IPS-15b (cell line): Measurements from ENCODE around the gene ZNF827.

ENCODE experiments used
- H3K27me3 ChIP-seq: one replicate; pipeline ENCODE4 v1.6.1; 2013; ENCODE audit warnings: low read length; ENCODE audit not compliant: control insufficient read depth, insufficient read depth
- H3K36me3 ChIP-seq: one replicate; pipeline ENCODE4 v1.6.1; 2013; ENCODE audit warnings: low read length; ENCODE audit not compliant: control insufficient read depth, insufficient read depth
- H3K4me1 ChIP-seq: one replicate; pipeline ENCODE4 v1.6.1; 2013; ENCODE audit warnings: mild to moderate bottlenecking, low read length; ENCODE audit not compliant: control insufficient read depth, insufficient read depth
- H3K4me3 ChIP-seq: one replicate; pipeline ENCODE4 v1.5.1; 2013; ENCODE audit warnings: low read depth, low read length
- H3K9ac ChIP-seq: one replicate; pipeline ENCODE4 v1.6.1; 2013; ENCODE audit warnings: low read depth, mild to moderate bottlenecking, low read length
- H3K9me3 ChIP-seq: one replicate; pipeline ENCODE4 v1.6.1; 2013; ENCODE audit warnings: mild to moderate bottlenecking, low read length; ENCODE audit not compliant: control insufficient read depth, insufficient read depth

Gene ZNF827

DNA sequence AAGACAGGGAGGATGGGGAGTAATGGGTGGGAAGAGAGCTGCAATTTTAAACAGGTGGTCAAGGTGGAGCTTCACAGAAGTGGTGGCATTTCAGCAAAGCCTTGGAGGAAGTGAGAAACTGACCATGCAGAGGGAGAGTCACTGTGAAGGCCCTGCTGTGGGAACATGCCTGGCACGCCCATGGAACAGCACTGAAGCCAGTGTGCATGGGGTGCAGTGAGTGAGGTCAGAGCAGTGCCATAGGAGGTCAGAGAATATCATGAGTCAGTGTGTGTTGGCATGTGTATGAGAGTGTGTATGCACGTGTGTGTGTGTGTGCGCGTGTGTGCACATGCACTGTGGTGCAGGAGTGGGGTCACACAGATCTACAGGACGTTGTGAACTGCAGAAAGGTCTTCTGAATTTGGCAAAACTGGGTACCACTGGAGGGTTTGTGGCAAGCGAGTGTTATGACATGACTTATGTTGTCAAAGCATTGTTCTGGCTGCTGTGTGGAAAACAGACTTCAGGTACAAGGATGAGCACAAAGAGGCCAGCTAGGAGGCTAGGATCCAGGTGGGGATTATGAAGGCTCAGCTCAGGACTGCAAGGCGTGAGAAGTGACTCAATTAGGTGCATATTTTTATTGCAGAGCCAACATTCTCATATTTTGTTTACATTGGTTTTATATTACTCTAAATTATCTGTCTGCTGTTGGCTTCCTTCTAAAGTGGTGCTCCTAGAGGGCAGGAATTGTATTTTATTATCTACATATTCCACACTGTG, 34.0 kb downstream of the ZNF827 start:
- peaks cover 28% of the 10 kb centered on the region for H3K4me1 ChIP-seq
- H3K36me3 ChIP-seq = peaks cover 7% of the 10 kb centered on the region
- no peak overlapping the region for H3K4me3 ChIP-seq
- no peak overlapping the region for H3K9ac ChIP-seq
- no peaks in the 10 kb centered on the region for H3K27me3 ChIP-seq
- H3K9me3 ChIP-seq = no peaks in the 10 kb centered on the region

DNA sequence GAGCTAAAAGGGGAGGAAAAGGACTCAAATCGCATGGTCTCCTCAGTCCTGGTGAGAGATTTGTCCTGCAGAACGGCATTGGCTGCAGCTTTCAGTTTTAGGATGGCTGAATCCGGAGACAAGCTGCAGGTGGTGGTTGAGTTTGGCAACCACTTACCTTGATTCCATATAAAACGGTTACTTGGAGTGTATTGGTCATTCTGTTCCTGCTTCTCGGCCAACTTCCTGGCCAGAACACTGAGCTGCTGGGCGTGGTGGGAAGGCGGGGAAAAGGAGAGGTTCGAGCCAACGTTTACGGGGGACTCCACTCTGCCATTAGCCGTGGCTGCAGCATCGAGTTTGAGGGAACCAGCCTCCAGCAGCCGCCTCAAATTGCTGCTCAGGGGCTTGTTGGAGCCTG, 36.1 kb downstream of the ZNF827 start:
- no peak overlapping the region for H3K9ac ChIP-seq
- H3K4me3 ChIP-seq = no peak overlapping the region
- H3K27me3 ChIP-seq = no peaks in the 10 kb centered on the region
- H3K4me1 ChIP-seq = peaks cover 19% of the 10 kb centered on the region
- peaks cover 7% of the 10 kb centered on the region for H3K36me3 ChIP-seq
- no peaks in the 10 kb centered on the region for H3K9me3 ChIP-seq

DNA sequence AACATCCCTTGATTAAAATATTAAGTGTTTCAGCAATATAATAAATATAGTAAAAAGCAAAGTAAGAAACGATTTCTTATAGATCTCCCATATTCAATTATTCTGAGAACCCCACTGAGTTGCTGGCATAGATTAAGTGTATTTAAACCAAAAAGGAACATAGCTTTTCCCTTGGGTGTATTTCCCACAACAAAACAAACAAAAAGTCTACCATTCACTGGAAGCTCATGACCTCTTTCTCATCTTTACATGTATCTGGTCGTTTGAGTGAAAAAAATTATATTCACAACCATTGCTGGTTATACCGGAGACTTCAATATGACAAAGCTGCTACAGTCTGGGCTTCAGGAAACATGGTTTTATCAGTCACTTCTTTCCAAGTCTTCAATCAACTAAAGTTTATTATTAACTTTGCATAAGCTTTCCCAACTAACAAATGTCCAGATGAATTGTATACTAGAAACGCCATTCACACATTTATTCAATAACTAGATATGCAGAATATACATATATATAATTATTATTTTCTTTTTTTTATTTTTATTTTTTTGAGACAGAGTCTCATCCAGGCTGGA, 38.6 kb downstream of the ZNF827 start:
- Histone ChIP-seq H3K4me3 (no peak overlapping the region), H3K9me3 (no peaks in the 10 kb centered on the region), H3K9ac (no peak overlapping the region), H3K36me3 (peaks cover 7% of the 10 kb centered on the region), H3K27me3 (no peaks in the 10 kb centered on the region), H3K4me1 (peaks cover 21% of the 10 kb centered on the region)

DNA sequence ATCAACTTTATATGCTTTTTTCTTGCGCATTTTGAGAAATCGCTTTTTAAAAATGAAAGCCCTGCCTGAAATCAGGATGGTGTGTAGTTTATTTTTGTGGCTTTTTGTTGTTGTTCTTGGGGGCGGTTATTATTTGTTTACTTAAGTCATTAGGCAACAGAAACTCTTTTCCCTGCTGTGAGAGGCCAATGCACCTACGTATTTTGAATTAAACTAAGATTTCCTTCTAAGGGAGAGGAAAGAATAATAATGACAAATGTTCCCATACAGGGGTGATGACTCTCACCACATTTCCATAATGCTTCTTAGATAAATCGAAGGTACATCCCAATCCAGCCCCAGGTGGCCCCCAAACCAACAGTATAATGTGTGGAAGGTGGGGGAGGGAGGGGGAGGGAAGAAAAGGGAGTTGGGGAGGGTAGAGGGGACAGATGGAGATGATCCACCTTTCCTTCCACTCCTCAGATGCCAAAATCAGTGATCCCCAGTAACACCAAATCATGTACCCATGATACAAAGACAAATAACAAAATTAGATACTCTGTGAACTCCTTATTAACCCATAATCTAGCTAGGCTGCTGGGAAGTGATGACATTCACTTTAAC, 39.6 kb downstream of the ZNF827 start:
- Histone ChIP-seq H3K27me3 (no peaks in the 10 kb centered on the region), H3K36me3 (peaks cover 7% of the 10 kb centered on the region), H3K9me3 (no peaks in the 10 kb centered on the region), H3K4me1 (peaks cover 26% of the 10 kb centered on the region), H3K4me3 (no peak overlapping the region), H3K9ac (no peak overlapping the region)

DNA sequence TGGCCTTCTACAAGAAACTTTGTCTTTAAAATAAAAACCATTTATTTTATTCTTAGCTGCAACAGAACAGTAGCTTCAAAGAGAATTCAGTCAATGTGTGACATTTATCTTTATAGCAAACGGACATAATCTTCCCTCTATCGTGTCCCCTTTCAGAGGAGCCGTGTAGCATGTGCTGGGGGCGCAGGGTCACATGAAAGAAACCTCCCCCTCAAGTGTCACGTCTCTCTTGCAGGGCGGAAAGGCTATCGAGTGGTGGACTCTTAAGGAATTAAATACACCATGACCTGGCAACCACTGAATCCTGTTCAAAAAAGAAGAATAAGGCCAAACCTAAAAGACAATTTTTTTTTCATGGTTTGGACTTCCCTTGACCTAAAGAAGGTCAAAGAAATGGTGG, 40.2 kb downstream of the ZNF827 start:
- H3K4me3 ChIP-seq = no peak overlapping the region
- H3K36me3 ChIP-seq = peaks cover 7% of the 10 kb centered on the region
- H3K9ac ChIP-seq = no peak overlapping the region
- H3K4me1 ChIP-seq = peaks cover 26% of the 10 kb centered on the region
- no peaks in the 10 kb centered on the region for H3K27me3 ChIP-seq
- no peaks in the 10 kb centered on the region for H3K9me3 ChIP-seq

DNA sequence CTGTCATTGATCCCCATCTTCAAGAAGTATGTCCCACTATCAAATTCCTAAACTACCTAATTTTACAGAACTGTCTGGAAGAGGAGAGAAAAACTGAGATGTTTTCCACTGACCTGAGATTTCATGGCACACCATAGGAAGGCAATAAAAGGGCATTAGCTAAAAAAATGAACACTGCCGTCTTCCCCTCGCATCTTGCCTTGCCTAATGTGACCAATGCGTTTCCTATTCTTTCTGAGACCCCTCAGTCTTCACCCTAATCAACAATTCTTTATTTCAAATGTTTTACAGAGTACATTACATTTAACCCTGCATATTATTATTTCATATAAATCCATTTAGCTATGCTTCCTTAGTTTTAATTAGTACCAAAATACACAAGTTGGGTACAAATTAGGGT, 43.6 kb downstream of the ZNF827 start:
- H3K9me3 ChIP-seq = no peaks in the 10 kb centered on the region
- no peaks in the 10 kb centered on the region for H3K36me3 ChIP-seq
- H3K27me3 ChIP-seq = no peaks in the 10 kb centered on the region
- H3K4me3 ChIP-seq = no peak overlapping the region
- H3K4me1 ChIP-seq = peaks cover 28% of the 10 kb centered on the region
- no peak overlapping the region for H3K9ac ChIP-seq

DNA sequence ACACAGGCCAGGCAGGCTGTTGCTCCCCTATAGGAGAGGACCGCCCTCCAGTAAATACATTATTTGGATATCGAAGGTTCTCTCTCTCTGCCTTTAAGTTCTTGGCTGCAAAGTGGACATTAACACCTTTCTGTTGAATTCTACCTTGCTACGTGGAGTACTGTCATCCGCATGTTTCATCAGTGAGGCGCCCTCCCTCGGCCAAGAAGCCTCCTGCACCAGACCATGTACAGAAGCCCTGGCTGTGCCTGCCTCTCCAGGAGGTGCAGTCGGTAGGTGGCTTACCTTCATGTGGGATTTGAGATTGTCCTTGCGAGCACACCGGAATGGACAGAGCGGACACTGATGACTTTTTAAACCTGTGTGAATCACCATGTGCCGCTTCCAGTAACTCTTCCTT, 46.7 kb downstream of the ZNF827 start:
- Histone ChIP-seq H3K36me3 (no peaks in the 10 kb centered on the region), H3K4me1 (peaks cover 32% of the 10 kb centered on the region), H3K27me3 (no peaks in the 10 kb centered on the region), H3K9ac (no peak overlapping the region), H3K4me3 (no peak overlapping the region), H3K9me3 (no peaks in the 10 kb centered on the region)

DNA sequence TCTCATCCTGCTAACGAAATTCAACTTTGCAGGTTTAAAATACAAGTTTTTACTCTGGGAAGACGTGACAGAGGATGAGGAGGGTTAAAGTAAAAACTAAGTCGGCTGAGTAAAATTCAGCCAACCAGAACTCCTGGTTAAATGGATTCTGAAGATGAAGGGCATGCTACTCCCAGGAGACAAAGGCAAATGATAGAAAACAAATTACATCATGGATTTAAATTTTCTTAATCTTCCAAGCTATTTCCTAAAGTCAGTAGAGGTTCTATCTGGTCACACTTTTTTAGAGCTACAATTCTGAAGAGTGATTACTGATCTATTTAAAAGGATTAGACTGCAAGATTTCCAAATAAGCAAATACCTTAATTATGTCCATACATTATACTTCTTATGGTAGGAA, 47.9 kb downstream of the ZNF827 start:
- Histone ChIP-seq H3K36me3 (peaks cover 2% of the 10 kb centered on the region), H3K9ac (no peak overlapping the region), H3K4me3 (no peak overlapping the region), H3K27me3 (no peaks in the 10 kb centered on the region), H3K9me3 (no peaks in the 10 kb centered on the region), H3K4me1 (peaks cover 27% of the 10 kb centered on the region)

DNA sequence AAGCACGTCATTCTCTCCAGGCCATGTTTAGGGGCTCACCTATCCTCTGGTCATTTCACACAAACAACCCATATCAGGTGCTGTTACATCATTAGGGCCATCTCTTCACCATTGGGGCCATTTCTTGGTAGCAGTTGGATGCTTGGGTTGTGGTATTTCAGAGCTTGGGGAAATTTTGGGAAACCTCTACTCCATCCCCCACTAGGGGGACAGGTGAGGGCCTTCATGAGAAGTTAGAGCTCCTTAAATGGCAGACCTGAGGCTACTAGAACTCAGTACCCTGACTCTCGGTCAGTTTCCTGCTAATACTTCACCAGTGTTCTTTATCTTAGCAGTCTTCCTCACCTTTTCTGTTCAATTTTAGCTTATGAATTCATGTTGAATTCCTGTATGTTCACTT, 50.2 kb downstream of the ZNF827 start:
- no peaks in the 10 kb centered on the region for H3K27me3 ChIP-seq

DNA sequence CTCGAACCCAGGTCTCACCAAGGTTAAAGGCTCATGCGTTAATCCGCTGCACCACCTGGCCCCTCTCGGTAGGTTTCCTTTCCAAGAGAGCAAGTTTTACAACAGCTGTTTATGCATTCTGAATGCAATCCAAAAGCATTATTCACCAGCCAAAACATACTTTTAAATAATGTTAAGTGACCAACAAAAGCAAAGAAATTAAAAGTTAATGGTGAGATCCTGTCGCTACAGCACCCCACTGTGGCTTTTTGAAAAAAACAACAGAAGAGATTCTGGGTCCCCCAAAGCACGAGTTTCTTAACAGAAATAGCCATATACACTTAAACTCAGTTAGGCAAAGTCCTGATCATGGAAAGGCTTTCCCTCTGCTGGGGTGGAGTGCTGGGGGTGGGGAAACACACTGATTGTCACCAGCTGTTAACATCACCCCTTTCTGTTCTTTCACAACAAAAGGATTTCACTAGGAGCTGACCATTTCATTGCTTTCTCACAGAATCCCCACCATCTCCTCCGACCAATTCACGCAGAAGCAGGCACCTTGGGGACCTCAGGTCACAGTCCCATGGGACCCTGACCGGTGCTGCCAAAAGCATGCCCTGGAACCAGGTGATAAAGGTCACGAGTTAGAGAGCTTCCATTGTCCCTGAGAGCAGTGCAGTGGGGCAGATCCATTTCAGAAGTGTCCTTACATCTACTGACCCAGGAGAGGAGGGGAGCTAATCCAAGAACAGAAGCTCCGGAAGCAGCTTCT, 51.2 kb downstream of the ZNF827 start:
- Histone ChIP-seq H3K36me3 (peaks cover 9% of the 10 kb centered on the region), H3K9ac (peak overlapping the region; percentile 20), H3K27me3 (no peaks in the 10 kb centered on the region), H3K9me3 (no peaks in the 10 kb centered on the region), H3K4me3 (no peak overlapping the region), H3K4me1 (peaks cover 40% of the 10 kb centered on the region)

More for the DNA sequence above, 50.2 kb downstream of the ZNF827 start:
- Histone ChIP-seq H3K36me3 (peaks cover 9% of the 10 kb centered on the region), H3K4me1 (peaks cover 34% of the 10 kb centered on the region), H3K4me3 (no peak overlapping the region), H3K9me3 (no peaks in the 10 kb centered on the region), H3K9ac (no peak overlapping the region)

DNA sequence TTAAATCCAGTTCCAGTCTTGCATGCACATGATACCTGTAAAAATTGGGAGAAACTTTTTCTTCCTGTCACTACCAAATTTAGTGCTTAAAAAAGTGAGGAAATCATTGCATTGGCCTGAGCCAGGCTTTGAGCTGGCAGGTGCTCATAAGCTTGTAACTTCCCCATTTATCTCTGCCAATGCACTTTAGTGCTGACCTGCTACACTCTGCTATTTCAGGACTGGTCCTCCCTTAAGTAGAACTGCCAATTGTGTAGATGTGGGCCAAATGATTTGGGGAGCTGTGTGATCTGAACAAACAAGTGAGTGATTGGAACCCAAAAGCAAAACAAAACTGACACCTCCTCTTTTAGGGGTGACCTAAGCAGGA, 51.8 kb downstream of the ZNF827 start:
- Histone ChIP-seq H3K9ac (no peak overlapping the region), H3K9me3 (no peaks in the 10 kb centered on the region), H3K36me3 (peaks cover 9% of the 10 kb centered on the region), H3K4me1 (peaks cover 40% of the 10 kb centered on the region), H3K4me3 (no peak overlapping the region), H3K27me3 (no peaks in the 10 kb centered on the region)
